Large intestine (tissue), 3 donors: Measurements from ENCODE around the gene LASP1NB.
"Not testable (repeated sequence)": the region's sequence is repeated elsewhere in the genome, so short reads cannot be mapped to it uniquely, and the experiment has no call there.

Experiments
- DNase-seq, 2 donors: peaks; one replicate each; pipeline versions ENCODE4 v3.0.0 to v3.0.0-alpha.2; 2013
- H3K27ac ChIP-seq: one replicate; pipeline ENCODE4 v1.5.1; 2013; ENCODE audit warnings: low read length
- H3K27me3 ChIP-seq: 2 replicates; pipeline ENCODE4 v1.6.1; 2013; ENCODE audit warnings: low read length; ENCODE audit not compliant: control insufficient read depth, insufficient read depth
- H3K36me3 ChIP-seq: 2 replicates; pipeline ENCODE4 v1.6.1; 2013; ENCODE audit warnings: low read length; ENCODE audit not compliant: control insufficient read depth, insufficient read depth
- H3K4me1 ChIP-seq: one replicate; pipeline ENCODE4 v1.6.1; 2013; ENCODE audit warnings: low read length; ENCODE audit not compliant: control insufficient read depth, insufficient read depth
- H3K4me3 ChIP-seq: one replicate; pipeline ENCODE4 v1.5.1; 2013; ENCODE audit warnings: low read length
- H3K9me3 ChIP-seq: one replicate; pipeline ENCODE4 v1.6.1; 2013; ENCODE audit warnings: mild to moderate bottlenecking, low read depth, low read length, moderate library complexity; ENCODE audit not compliant: control insufficient read depth
- WGBS: methylation state at CpG from one replicate; pipeline ENCODE4 v1.1.5; 2013; ENCODE audit warnings: low lambda C conversion rate; ENCODE audit not compliant: insufficient coverage; 5-methylcytosine and 5-hydroxymethylcytosine counted together

Gene LASP1NB

GRCh38 chr17:38907930-38908675 lies 17.3 kb upstream of the LASP1NB start:
- Histone ChIP-seq H3K4me1 (peaks cover 17% of the 10 kb centered on the region), H3K27me3 (no peaks in the 10 kb centered on the region), H3K36me3 (peaks cover 88% of the 10 kb centered on the region), H3K4me3 (no peak overlapping the region), H3K27ac (no peak overlapping the region), H3K9me3 (no peaks in the 10 kb centered on the region)
- DNase-seq, result no peak
- WGBS, result no CpG with 5 or more reads among the region's 15 CpGs

- Histone ChIP-seq H3K27me3 (no peaks in the 10 kb centered on the region), H3K9me3 (no peaks in the 10 kb centered on the region), H3K4me1 (peaks cover 22% of the 10 kb centered on the region), H3K4me3 (no peak overlapping the region), H3K27ac (no peak overlapping the region), H3K36me3 (peaks cover 88% of the 10 kb centered on the region)
- WGBS, result 100% methylated on average over 1 of the region's 8 CpGs
- no peak for DNase-seq
These were observed 16.7 kb upstream of the LASP1NB start for GRCh38 chr17:38908676-38909181.

GRCh38 chr17:38910325-38910724 lies 15.1 kb upstream of the LASP1NB start:
- Histone ChIP-seq H3K4me1 (peaks cover 38% of the 10 kb centered on the region), H3K27me3 (no peaks in the 10 kb centered on the region), H3K27ac (no peak overlapping the region), H3K9me3 (no peaks in the 10 kb centered on the region), H3K36me3 (peaks cover 93% of the 10 kb centered on the region), H3K4me3 (no peak overlapping the region)
- no peak for DNase-seq
- no CpG with 5 or more reads among the region's 5 CpGs for WGBS

GRCh38 chr17:38911081-38911730 lies 14.2 kb upstream of the LASP1NB start:
- WGBS, result no CpG with 5 or more reads among the region's 10 CpGs
- no peaks in the 10 kb centered on the region for H3K9me3 ChIP-seq
- H3K27ac ChIP-seq, result no peak overlapping the region
- H3K36me3 ChIP-seq, result peaks cover 93% of the 10 kb centered on the region
- H3K4me1 ChIP-seq, result peaks cover 45% of the 10 kb centered on the region
- DNase-seq, result no peak
- no peaks in the 10 kb centered on the region for H3K27me3 ChIP-seq
- H3K4me3 ChIP-seq, result no peak overlapping the region

- H3K4me3 ChIP-seq, H3K27ac ChIP-seq, DNase-seq, H3K9me3 ChIP-seq, H3K27me3 ChIP-seq: not testable (repeated sequence)
- no CpG with 5 or more reads among the region's 8 CpGs for WGBS
- peaks cover 45% of the 10 kb centered on the region for H3K4me1 ChIP-seq
- H3K36me3 ChIP-seq, result peaks cover 95% of the 10 kb centered on the region
These were observed 13.7 kb upstream of the LASP1NB start for GRCh38 chr17:38911731-38912081.

GRCh38 chr17:38912221-38912813 lies 13.1 kb upstream of the LASP1NB start:
- H3K36me3 ChIP-seq, result peaks cover 95% of the 10 kb centered on the region
- H3K4me3 ChIP-seq, result no peak overlapping the region
- peaks cover 45% of the 10 kb centered on the region for H3K4me1 ChIP-seq
- no peak overlapping the region for H3K27ac ChIP-seq
- 80% methylated on average over 1 of the region's 13 CpGs for WGBS
- DNase-seq, result no peak
- no peaks in the 10 kb centered on the region for H3K9me3 ChIP-seq
- H3K27me3 ChIP-seq, result no peaks in the 10 kb centered on the region

GRCh38 chr17:38914741-38915638 lies 10.4 kb upstream of the LASP1NB start:
- WGBS, result no CpG with 5 or more reads among the region's 20 CpGs
- H3K4me1 ChIP-seq, result peaks cover 45% of the 10 kb centered on the region
- H3K4me3 ChIP-seq, result no peak overlapping the region

GRCh38 chr17:38915639-38915995 lies 9.8 kb upstream of the LASP1NB start:
- Histone ChIP-seq H3K27me3 (no peaks in the 10 kb centered on the region), H3K36me3 (peaks cover 99% of the 10 kb centered on the region), H3K4me3 (no peak overlapping the region), H3K4me1 (peaks cover 40% of the 10 kb centered on the region), H3K27ac (peak overlapping the region; percentile 53), H3K9me3 (no peaks in the 10 kb centered on the region)
- DNase-seq, result no peak
- no CpG with 5 or more reads among the region's 7 CpGs for WGBS

More at GRCh38 chr17:38914741-38915638, 10.4 kb upstream of the LASP1NB start:
- Histone ChIP-seq H3K27ac (peak overlapping the region; percentile 53), H3K9me3 (no peaks in the 10 kb centered on the region), H3K27me3 (no peaks in the 10 kb centered on the region), H3K36me3 (peaks cover 98% of the 10 kb centered on the region)
- DNase-seq, result peak; percentile 59 to 82

GRCh38 chr17:38916771-38917170 lies 8.6 kb upstream of the LASP1NB start:
- Histone ChIP-seq H3K9me3 (no peaks in the 10 kb centered on the region), H3K27ac (no peak overlapping the region), H3K36me3 (peaks cover 94% of the 10 kb centered on the region), H3K4me3 (no peak overlapping the region), H3K4me1 (peaks cover 40% of the 10 kb centered on the region), H3K27me3 (no peaks in the 10 kb centered on the region)
- DNase-seq, result no peak
- WGBS, result 67% methylated on average over 3 of the region's 8 CpGs

GRCh38 chr17:38917259-38917658 lies 8.2 kb upstream of the LASP1NB start:
- 100% methylated on average over 1 of the region's 3 CpGs for WGBS
- Histone ChIP-seq H3K27me3 (no peaks in the 10 kb centered on the region), H3K9me3 (no peaks in the 10 kb centered on the region), H3K27ac (no peak overlapping the region), H3K4me1 (peaks cover 36% of the 10 kb centered on the region), H3K36me3 (peaks cover 90% of the 10 kb centered on the region), H3K4me3 (no peak overlapping the region)
- no peak for DNase-seq
